ENCODE measurements around the gene EIF4G1. TPM values are rescaled to one million over a fixed set of nuclear protein-coding genes. Genes with fewer than 3 reads are reported as not detected.

The EIF4G1 gene
- total RNA-seq, 1 experiment from 2014 or later = 496 TPM

- ChIA-PET POLR2A (no interaction called here), RAD21 (ENCODE audit: low non-redundant PET in 1 of 2, low total read pairs in 2 of 2, uncharacterized antibody in 2 of 2, unreplicated experiment in 2 of 2) (no interaction called here), CTCF (interaction anchor here (1.2 kb wide), 1 partner anchor 178 kb away, joined by 3 read pairs; no protein-coding TSS in a partner anchor)
- no peak overlapping the region for H3K9ac ChIP-seq (ENCODE audit: low read length)
- no peak overlapping the region for H3K4me2 ChIP-seq (ENCODE audit: low read length)
- TF ChIP-seq MAX (IDR thresholded peaks at IDR 0.05) (no peak), FOSL1 (IDR thresholded peaks at IDR 0.05; ENCODE audit: low read depth) (no peak), EGR1 (IDR thresholded peaks at IDR 0.05; ENCODE audit: low read depth) (no peak), ZFX (IDR thresholded peaks at IDR 0.05) (no peak), YY1 (IDR thresholded peaks at IDR 0.05; ENCODE audit: extremely low read depth, insufficient replicate concordance, low read depth, low read length) (no peak)
- TF ChIP-seq, protein P1, sequence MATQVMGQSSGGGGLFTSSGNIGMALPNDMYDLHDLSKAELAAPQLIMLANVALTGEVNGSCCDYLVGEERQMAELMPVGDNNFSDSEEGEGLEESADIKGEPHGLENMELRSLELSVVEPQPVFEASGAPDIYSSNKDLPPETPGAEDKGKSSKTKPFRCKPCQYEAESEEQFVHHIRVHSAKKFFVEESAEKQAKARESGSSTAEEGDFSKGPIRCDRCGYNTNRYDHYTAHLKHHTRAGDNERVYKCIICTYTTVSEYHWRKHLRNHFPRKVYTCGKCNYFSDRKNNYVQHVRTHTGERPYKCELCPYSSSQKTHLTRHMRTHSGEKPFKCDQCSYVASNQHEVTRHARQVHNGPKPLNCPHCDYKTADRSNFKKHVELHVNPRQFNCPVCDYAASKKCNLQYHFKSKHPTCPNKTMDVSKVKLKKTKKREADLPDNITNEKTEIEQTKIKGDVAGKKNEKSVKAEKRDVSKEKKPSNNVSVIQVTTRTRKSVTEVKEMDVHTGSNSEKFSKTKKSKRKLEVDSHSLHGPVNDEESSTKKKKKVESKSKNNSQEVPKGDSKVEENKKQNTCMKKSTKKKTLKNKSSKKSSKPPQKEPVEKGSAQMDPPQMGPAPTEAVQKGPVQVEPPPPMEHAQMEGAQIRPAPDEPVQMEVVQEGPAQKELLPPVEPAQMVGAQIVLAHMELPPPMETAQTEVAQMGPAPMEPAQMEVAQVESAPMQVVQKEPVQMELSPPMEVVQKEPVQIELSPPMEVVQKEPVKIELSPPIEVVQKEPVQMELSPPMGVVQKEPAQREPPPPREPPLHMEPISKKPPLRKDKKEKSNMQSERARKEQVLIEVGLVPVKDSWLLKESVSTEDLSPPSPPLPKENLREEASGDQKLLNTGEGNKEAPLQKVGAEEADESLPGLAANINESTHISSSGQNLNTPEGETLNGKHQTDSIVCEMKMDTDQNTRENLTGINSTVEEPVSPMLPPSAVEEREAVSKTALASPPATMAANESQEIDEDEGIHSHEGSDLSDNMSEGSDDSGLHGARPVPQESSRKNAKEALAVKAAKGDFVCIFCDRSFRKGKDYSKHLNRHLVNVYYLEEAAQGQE (IDR thresholded peaks at IDR 0.05; ENCODE audit: low read depth) = no peak
- peaks cover 0 to 6% of the 10 kb centered on the region in 2 experiments; a peak in 1 of 4 replicates for H3K4me1 ChIP-seq (ENCODE audit: control insufficient read depth in 1 of 2, insufficient read depth in 2 of 2, low read length in 2 of 2)
- ATAC-seq (peak; percentile 46), DNase-seq (ENCODE audit: low read depth, low spot score) (no peak)
- no peaks in the 10 kb centered on the region; the same call in 1 of the 2 replicates for H3K79me2 ChIP-seq (ENCODE audit: insufficient read depth, low read length)
- H3K9me2 ChIP-seq (ENCODE audit: insufficient read depth) = no peaks in the 10 kb centered on the region
- H4K20me1 ChIP-seq (ENCODE audit: insufficient read depth) = no peaks in the 10 kb centered on the region
- H2AFZ ChIP-seq (ENCODE audit: low read depth, low read length, poor library complexity, severe bottlenecking) = no peak overlapping the region
- no peak overlapping the region for H3K27ac ChIP-seq (ENCODE audit: low read depth, low read length)
- H3K9me3 ChIP-seq (ENCODE audit: control insufficient read depth in 1 of 2, insufficient read depth in 1 of 2, low read depth in 1 of 2, low read length in 2 of 2) = no peaks in the 10 kb centered on the region
- H3K4me3 ChIP-seq (replicated peaks in 1 of 2; ENCODE audit: low read depth in 1 of 2, low read length in 2 of 2) = no peak overlapping the region
- intact Hi-C loops (cut with micrococcal nuclease) = no loop called here
- no peaks in the 10 kb centered on the region for H3K27me3 ChIP-seq (ENCODE audit: insufficient read depth, low read length)
- no TSS peak for BruUV-seq (replicated peaks)
- H3K36me3 ChIP-seq (ENCODE audit: control insufficient read depth in 1 of 2, insufficient read depth in 2 of 2, low read length in 2 of 2) = peaks cover 24% of the 10 kb centered on the region in 2 experiments; a peak in 3 of 4 replicates
These were observed 40.3 kb downstream of the EIF4G1 start for GRCh38 chr3:184354754-184355153.

All from HCT116 (cell line).